Smooth muscle cell (in vitro differentiated cells): ENCODE measurements around the gene CYBA. TPM values are rescaled to one million over a fixed set of nuclear protein-coding genes. Genes with fewer than 3 reads are reported as not detected.

Experiments used
- DNase-seq: peaks from one replicate; lab custom pipeline; 2025; ENCODE audit not compliant: unreplicated experiment; lab: John Stamatoyannopoulos, UW
- H2AFZ ChIP-seq: fragments of 200-600 bp; sonication (generic); 2 replicates; pipeline ENCODE4 v1.6.0; 2016; ENCODE audit warnings: antibody characterized with exemption, low read depth, mild to moderate bottlenecking
- H3F3A ChIP-seq: fragments of 200-600 bp; sonication (generic); 2 replicates; pipeline ENCODE4 v1.6.0; 2017; ENCODE audit warnings: antibody characterized with exemption, low read depth
- H3K27ac ChIP-seq: fragments of 200-600 bp; sonication (generic); 2 replicates; pipeline ENCODE4 v1.5.1; 2016; ENCODE audit warnings: low read depth, mild to moderate bottlenecking
- H3K27me3 ChIP-seq: fragments of 200-600 bp; sonication (generic); 2 replicates; pipeline ENCODE4 v1.6.1; 2016; ENCODE audit warnings: low read depth, mild to moderate bottlenecking
- H3K36me3 ChIP-seq: fragments of 200-600 bp; sonication (generic); 2 replicates; pipeline ENCODE4 v1.5.1; 2016; ENCODE audit warnings: low read depth
- H3K4me1 ChIP-seq: fragments of 200-600 bp; sonication (generic); 2 replicates; pipeline ENCODE4 v1.5.1; 2016; ENCODE audit warnings: low read depth
- H3K4me2 ChIP-seq: fragments of 200-600 bp; sonication (generic); 2 replicates; pipeline ENCODE4 v1.6.0; 2016; ENCODE audit warnings: mild to moderate bottlenecking
- H3K4me3 ChIP-seq: fragments of 200-600 bp; sonication (generic); 2 replicates; pipeline ENCODE4 v1.5.1; 2016; ENCODE audit warnings: mild to moderate bottlenecking
- H3K79me2 ChIP-seq: fragments of 200-600 bp; sonication (generic); 2 replicates; pipeline ENCODE4 v1.6.0; 2016; ENCODE audit warnings: low read depth, mild to moderate bottlenecking
- H3K9ac ChIP-seq: fragments of 200-600 bp; sonication (generic); 2 replicates; pipeline ENCODE4 v1.6.0; 2016; ENCODE audit warnings: low read depth
- H3K9me3 ChIP-seq: fragments of 200-600 bp; sonication (generic); replicated peaks from 2 replicates; pipeline ENCODE4 v1.5.1; 2016; ENCODE audit warnings: low read depth
- H4K20me1 ChIP-seq: fragments of 200-600 bp; sonication (generic); 2 replicates; pipeline ENCODE4 v1.6.0; 2016; ENCODE audit warnings: low read depth
- CTCF ChIP-seq: fragments of 200-600 bp; sonication (generic); IDR thresholded peaks from 2 replicates; pipeline ENCODE4 v1.5.1; 2017; ENCODE audit warnings: borderline replicate concordance, mild to moderate bottlenecking, antibody characterized with exemption; ENCODE audit not compliant: insufficient read depth, poor library complexity, severe bottlenecking
- WGBS: methylation state at CpG from one replicate; pipeline ENCODE4 v1.1.7; 2016; ENCODE audit warnings: low lambda C conversion rate; 5-methylcytosine and 5-hydroxymethylcytosine counted together
- polyA plus RNA-seq: library from polyadenylated mRNA; unstranded; fragments of >200 nt; fragmentation: Nextera tagmentation; extraction: Ambion mirVana; gene quantifications from 2 replicates; pipeline ENCODE4 v1.2.1, GENCODE V29; 2016
- total RNA-seq: library from RNA; depleted of rRNA; stranded (reverse); fragments of >200 nt; gene quantifications from 2 replicates; pipeline ENCODE4 v1.2.3, GENCODE V29; 2014

Gene CYBA
- total and polyA plus RNA-seq, 2 experiments from 2014 or later, result 181 to 388 TPM

GRCh38 chr16:88624481-88624880 is 26.4 kb downstream of the CYBA start:
- Histone ChIP-seq H3K79me2 (peaks cover 3% of the 10 kb centered on the region), H4K20me1 (peaks cover 39% of the 10 kb centered on the region), H3K27ac (no peak overlapping the region), H2AFZ (no peak overlapping the region), H3K4me1 (no peaks in the 10 kb centered on the region), H3K9ac (no peak overlapping the region), H3K36me3 (no peaks in the 10 kb centered on the region), H3K27me3 (no peaks in the 10 kb centered on the region), H3F3A (no peaks in the 10 kb centered on the region), H3K4me2 (no peak overlapping the region), H3K9me3 (no peaks in the 10 kb centered on the region), H3K4me3 (no peak overlapping the region)
- WGBS, result 94% methylated on average over 17 of the region's 18 CpGs
- no peak for TF ChIP-seq CTCF
- no peak for DNase-seq

GRCh38 chr16:88623858-88624257 is 27.0 kb downstream of the CYBA start:
- no peak for TF ChIP-seq CTCF
- Histone ChIP-seq H3K4me1 (no peaks in the 10 kb centered on the region), H3K4me2 (no peak overlapping the region), H3K9me3 (no peaks in the 10 kb centered on the region), H4K20me1 (peaks cover 46% of the 10 kb centered on the region), H3K36me3 (no peaks in the 10 kb centered on the region), H3K9ac (no peak overlapping the region), H3F3A (no peaks in the 10 kb centered on the region), H3K79me2 (peaks cover 3% of the 10 kb centered on the region), H3K4me3 (no peak overlapping the region), H3K27ac (no peak overlapping the region), H3K27me3 (no peaks in the 10 kb centered on the region), H2AFZ (no peak overlapping the region)
- no peak for DNase-seq
- over 99% methylated on average over 13 of the region's 13 CpGs for WGBS

- no peaks in the 10 kb centered on the region for H3F3A ChIP-seq
- no peak overlapping the region for H3K27ac ChIP-seq
- 97% methylated on average over 22 of the region's 29 CpGs for WGBS
- no peaks in the 10 kb centered on the region for H3K9me3 ChIP-seq
- H2AFZ ChIP-seq, result no peak overlapping the region
- H3K4me1 ChIP-seq, result no peaks in the 10 kb centered on the region
- H3K4me2 ChIP-seq, result no peak overlapping the region
- no peak overlapping the region for H3K9ac ChIP-seq
- H3K27me3 ChIP-seq, result no peaks in the 10 kb centered on the region
- no peak overlapping the region for H3K4me3 ChIP-seq
- TF ChIP-seq CTCF, result no peak
- peaks cover 55% of the 10 kb centered on the region for H4K20me1 ChIP-seq
- no peaks in the 10 kb centered on the region for H3K36me3 ChIP-seq
- peaks cover 3% of the 10 kb centered on the region for H3K79me2 ChIP-seq
- DNase-seq, result no peak
Observed at GRCh38 chr16:88622866-88623265, 28.0 kb downstream of the CYBA start.

- DNase-seq, result no peak
- Histone ChIP-seq H4K20me1 (peaks cover 63% of the 10 kb centered on the region), H3K4me2 (no peak overlapping the region), H3K79me2 (peaks cover 3% of the 10 kb centered on the region), H2AFZ (no peak overlapping the region), H3K27ac (no peak overlapping the region), H3K4me1 (peaks cover 7% of the 10 kb centered on the region), H3K36me3 (no peaks in the 10 kb centered on the region), H3K9me3 (no peaks in the 10 kb centered on the region), H3F3A (no peaks in the 10 kb centered on the region), H3K27me3 (no peaks in the 10 kb centered on the region), H3K9ac (no peak overlapping the region), H3K4me3 (no peak overlapping the region)
- over 99% methylated on average over 19 of the region's 19 CpGs for WGBS
- no peak for TF ChIP-seq CTCF
Observed at GRCh38 chr16:88622125-88622524, 28.7 kb downstream of the CYBA start.
